ENCODE data around the gene GUCY1A1.

Gene GUCY1A1

GRCh38 chr4:155667222-155667567 lies 547 bp downstream of the GUCY1A1 start:
- no peaks in the 10 kb centered on the region for H3K79me2 ChIP-seq
- H3K27ac ChIP-seq, result peak overlapping the region; percentile 76
- H3K9ac ChIP-seq, result no peak overlapping the region
- no peaks in the 10 kb centered on the region for H3K9me3 ChIP-seq (ENCODE audit: control insufficient read depth, low read length)
- peak overlapping the region; percentile 91 for H2AFZ ChIP-seq
- peak overlapping the region; percentile 97 for H3K4me2 ChIP-seq (ENCODE audit: low read length)
- H3K36me3 ChIP-seq (ENCODE audit: control insufficient read depth, insufficient read depth, low read length), result no peaks in the 10 kb centered on the region
- H3K27me3 ChIP-seq (ENCODE audit: control insufficient read depth, insufficient read depth, low read length), result no peaks in the 10 kb centered on the region
- H3K4me1 ChIP-seq, result peaks cover 3% of the 10 kb centered on the region
- peak overlapping the region; percentile 76 for H3K4me3 ChIP-seq (ENCODE audit: low read depth, low read length)
- TF ChIP-seq, protein P1, sequence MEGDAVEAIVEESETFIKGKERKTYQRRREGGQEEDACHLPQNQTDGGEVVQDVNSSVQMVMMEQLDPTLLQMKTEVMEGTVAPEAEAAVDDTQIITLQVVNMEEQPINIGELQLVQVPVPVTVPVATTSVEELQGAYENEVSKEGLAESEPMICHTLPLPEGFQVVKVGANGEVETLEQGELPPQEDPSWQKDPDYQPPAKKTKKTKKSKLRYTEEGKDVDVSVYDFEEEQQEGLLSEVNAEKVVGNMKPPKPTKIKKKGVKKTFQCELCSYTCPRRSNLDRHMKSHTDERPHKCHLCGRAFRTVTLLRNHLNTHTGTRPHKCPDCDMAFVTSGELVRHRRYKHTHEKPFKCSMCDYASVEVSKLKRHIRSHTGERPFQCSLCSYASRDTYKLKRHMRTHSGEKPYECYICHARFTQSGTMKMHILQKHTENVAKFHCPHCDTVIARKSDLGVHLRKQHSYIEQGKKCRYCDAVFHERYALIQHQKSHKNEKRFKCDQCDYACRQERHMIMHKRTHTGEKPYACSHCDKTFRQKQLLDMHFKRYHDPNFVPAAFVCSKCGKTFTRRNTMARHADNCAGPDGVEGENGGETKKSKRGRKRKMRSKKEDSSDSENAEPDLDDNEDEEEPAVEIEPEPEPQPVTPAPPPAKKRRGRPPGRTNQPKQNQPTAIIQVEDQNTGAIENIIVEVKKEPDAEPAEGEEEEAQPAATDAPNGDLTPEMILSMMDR (IDR thresholded peaks at IDR 0.05), result no peak

DNA sequence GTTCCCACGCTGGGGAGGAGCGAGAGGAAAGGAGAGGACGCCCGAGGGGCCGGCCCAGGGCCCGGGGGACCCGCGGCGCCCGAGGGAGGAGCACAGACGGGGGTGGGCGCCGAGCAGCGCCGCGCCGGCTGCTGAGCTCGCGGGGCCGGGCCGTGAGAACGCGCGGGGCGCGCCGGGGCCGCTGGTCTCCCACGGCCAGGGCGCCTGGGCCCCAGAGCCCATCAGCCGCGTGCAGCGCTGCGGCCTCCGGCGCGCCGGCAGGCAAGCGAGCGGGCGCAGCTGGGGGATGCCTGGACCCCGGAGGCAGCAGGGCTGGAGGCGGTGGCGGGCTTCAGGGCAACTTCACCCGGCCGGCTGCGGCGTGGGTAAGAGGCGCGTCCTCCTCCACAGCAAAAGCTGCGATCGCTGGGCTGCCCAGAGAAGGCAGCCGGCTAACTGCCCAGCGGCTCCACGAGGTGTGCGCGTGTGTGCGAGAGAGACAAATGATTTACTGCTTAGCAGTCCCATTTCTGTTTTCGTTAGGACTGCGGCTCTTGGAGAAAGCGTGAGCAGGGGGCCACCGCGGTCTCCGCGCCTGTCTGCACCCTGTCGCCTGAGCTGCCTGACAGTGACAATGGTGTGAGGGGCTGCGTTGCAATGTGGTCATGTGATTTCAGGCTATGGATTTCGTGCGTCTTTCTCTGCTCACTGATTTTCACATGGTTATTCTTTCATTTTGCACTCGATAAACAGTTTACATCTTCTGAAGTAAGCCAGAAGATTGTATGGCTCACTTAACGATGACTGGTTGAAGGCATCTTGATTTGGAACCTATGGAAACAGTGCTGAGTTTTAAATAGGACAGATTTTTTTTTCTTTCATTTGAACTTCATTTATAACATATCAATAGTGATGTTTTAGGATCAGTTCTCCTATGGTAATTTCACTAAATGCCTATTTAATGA lies 1.2 kb downstream of the GUCY1A1 start:
- Histone ChIP-seq H2AFZ (peak overlapping the region; percentile 91), H3K79me2 (no peaks in the 10 kb centered on the region), H3K36me3 (ENCODE audit: control insufficient read depth, insufficient read depth, low read length) (no peaks in the 10 kb centered on the region), H3K4me1 (peaks cover 3% of the 10 kb centered on the region), H3K4me3 (ENCODE audit: low read depth, low read length) (peak overlapping the region; percentile 76), H3K9ac (no peak overlapping the region), H3K27me3 (ENCODE audit: control insufficient read depth, insufficient read depth, low read length) (no peaks in the 10 kb centered on the region), H3K9me3 (ENCODE audit: control insufficient read depth, low read length) (no peaks in the 10 kb centered on the region), H3K27ac (peak overlapping the region; percentile 76), H3K4me2 (ENCODE audit: low read length) (peak overlapping the region; percentile 97)
- TF ChIP-seq, protein P1 (IDR thresholded peaks at IDR 0.05), result no peak

DNA sequence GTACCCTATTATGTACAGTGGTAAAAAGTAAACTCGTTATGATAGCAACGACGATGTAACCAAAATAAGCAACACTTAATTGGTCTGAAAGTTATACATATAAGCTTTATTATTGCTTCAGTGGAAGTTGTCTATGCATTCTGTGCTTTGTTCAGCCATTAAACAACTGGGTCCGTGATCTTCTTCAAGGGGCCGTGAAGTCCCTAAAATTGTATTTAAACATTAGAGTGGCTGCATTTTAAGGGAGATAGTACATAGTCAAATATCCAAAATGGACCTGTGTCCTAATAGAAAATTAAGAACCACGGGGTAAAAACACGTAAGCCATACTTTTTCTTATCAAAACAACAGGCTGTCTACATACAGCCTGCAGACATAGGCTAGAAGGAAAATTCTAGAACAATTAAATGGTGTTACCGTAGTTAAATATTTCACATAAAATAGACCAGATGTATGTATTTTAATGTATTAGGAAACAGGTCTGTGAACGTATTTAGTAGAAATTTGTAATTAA lies 2.1 kb downstream of the GUCY1A1 start:
- no peaks in the 10 kb centered on the region for H3K79me2 ChIP-seq
- no peak overlapping the region for H3K27ac ChIP-seq
- H3K9ac ChIP-seq, result no peak overlapping the region
- peak overlapping the region; percentile 97 for H3K4me2 ChIP-seq (ENCODE audit: low read length)
- H3K4me3 ChIP-seq (ENCODE audit: low read depth, low read length), result peak overlapping the region; percentile 76
- H2AFZ ChIP-seq, result no peak overlapping the region
- no peaks in the 10 kb centered on the region for H3K9me3 ChIP-seq (ENCODE audit: control insufficient read depth, low read length)
- TF ChIP-seq, protein P1 (IDR thresholded peaks at IDR 0.05), result no peak
- peaks cover 3% of the 10 kb centered on the region for H3K4me1 ChIP-seq
- no peaks in the 10 kb centered on the region for H3K36me3 ChIP-seq (ENCODE audit: control insufficient read depth, insufficient read depth, low read length)
- no peaks in the 10 kb centered on the region for H3K27me3 ChIP-seq (ENCODE audit: control insufficient read depth, insufficient read depth, low read length)

DNA sequence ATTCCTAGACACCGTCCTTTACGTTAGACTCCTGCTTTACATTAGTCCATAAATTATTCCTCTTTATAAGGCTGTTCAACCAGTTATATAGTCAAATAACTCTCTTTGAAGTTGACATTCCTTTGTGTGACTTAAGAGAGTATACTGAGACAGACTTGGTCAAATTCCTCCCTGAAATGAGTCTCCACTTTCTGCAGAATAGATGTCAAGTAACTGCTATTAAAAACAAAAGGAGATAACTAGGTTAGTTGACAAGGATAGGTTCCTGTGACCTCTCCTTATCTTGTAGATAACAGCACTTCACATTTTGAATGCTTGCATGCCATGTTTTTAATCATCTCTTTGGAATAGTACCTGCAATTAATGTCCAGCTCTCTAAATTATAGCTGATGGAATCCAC lies 5.7 kb downstream of the GUCY1A1 start:
- no peaks in the 10 kb centered on the region for H3K9me3 ChIP-seq (ENCODE audit: control insufficient read depth, low read length)

More for the DNA sequence above, 5.7 kb downstream of the GUCY1A1 start:
- Histone ChIP-seq H3K9ac (no peak overlapping the region), H3K4me3 (ENCODE audit: low read depth, low read length) (no peak overlapping the region), H2AFZ (no peak overlapping the region), H3K36me3 (ENCODE audit: control insufficient read depth, insufficient read depth, low read length) (no peaks in the 10 kb centered on the region), H3K79me2 (no peaks in the 10 kb centered on the region), H3K4me2 (ENCODE audit: low read length) (no peak overlapping the region), H3K27ac (no peak overlapping the region), H3K27me3 (ENCODE audit: control insufficient read depth, insufficient read depth, low read length) (no peaks in the 10 kb centered on the region), H3K4me1 (peaks cover 3% of the 10 kb centered on the region)
- TF ChIP-seq, protein P1 (IDR thresholded peaks at IDR 0.05), result no peak
